HS-27A (cell line): Measurements from ENCODE around the gene RFC2.
A peak's percentile ranks its signal among the peaks of the same experiment; 100 is the strongest.

ENCODE experiments used
- DNase-seq: peaks from one replicate; pipeline ENCODE4 v3.0.0-alpha.2; 2012; ENCODE audit warnings: low read depth, missing footprints

Gene RFC2

GRCh38 chr7:74254129-74254857 lies at the start of gene RFC2:
RFC2 (minus strand) TSS chr7:74254399; CDS start chr7:74254383, 16 bp downstream.
- DNase-seq = peak; percentile 84

- DNase-seq = no peak
Measured at GRCh38 chr7:74302745-74303221, 48.6 kb upstream of the RFC2 start.

GRCh38 chr7:74300926-74301325 lies 46.7 kb upstream of the RFC2 start:
- no peak for DNase-seq

- DNase-seq = no peak
Measured at GRCh38 chr7:74299401-74299800, 45.2 kb upstream of the RFC2 start.

GRCh38 chr7:74297516-74298233 lies 43.5 kb upstream of the RFC2 start:
- DNase-seq = no peak

GRCh38 chr7:74294191-74294998 lies 40.2 kb upstream of the RFC2 start:
- no peak for DNase-seq

- no peak for DNase-seq
Measured at GRCh38 chr7:74293577-74293908, 39.3 kb upstream of the RFC2 start.

- DNase-seq = no peak
Measured at GRCh38 chr7:74292757-74293576, 38.8 kb upstream of the RFC2 start.

- no peak for DNase-seq
Measured at GRCh38 chr7:74291535-74291934, 37.3 kb upstream of the RFC2 start.

GRCh38 chr7:74290981-74291441 lies 36.8 kb upstream of the RFC2 start:
- no peak for DNase-seq

- DNase-seq = no peak
Measured at GRCh38 chr7:74290553-74290950, 36.4 kb upstream of the RFC2 start.

GRCh38 chr7:74289659-74290552 lies 35.7 kb upstream of the RFC2 start:
- DNase-seq = no peak

- DNase-seq = no peak
Measured at GRCh38 chr7:74289018-74289658, 34.9 kb upstream of the RFC2 start, which contains the start of gene CLIP2. CLIP2 (plus strand) TSS chr7:74289407; CDS start chr7:74317547, 28,140 bp downstream.

GRCh38 chr7:74288034-74288881 lies 34.1 kb upstream of the RFC2 start:
- DNase-seq = no peak

- DNase-seq = no peak
Measured at GRCh38 chr7:74287303-74288033, 33.3 kb upstream of the RFC2 start.

- DNase-seq = no peak
Measured at GRCh38 chr7:74286131-74286530, 31.9 kb upstream of the RFC2 start.

- DNase-seq = no peak
Measured at GRCh38 chr7:74284781-74285259, 30.6 kb upstream of the RFC2 start.

GRCh38 chr7:74283858-74284447 lies 29.8 kb upstream of the RFC2 start:
- no peak for DNase-seq
